Fibroblast of lung (primary cell): ENCODE measurements around the gene USP24. TPM values are rescaled to one million over a fixed set of nuclear protein-coding genes. Genes with fewer than 3 reads are reported as not detected.

Experiments used
- DNase-seq, 2 donors: peaks; one replicate each; pipeline versions ENCODE4 v3.0.0 to v3.0.0-alpha.2; 2010; ENCODE audit warnings: low read depth in 2 of 2
- H2AFZ ChIP-seq: 2 replicates; pipeline ENCODE4 v1.5.1; 2012; ENCODE audit warnings: low read length, control low read depth, inconsistent platforms
- H3K27ac ChIP-seq: 2 replicates; pipeline ENCODE4 v1.5.1; 2011; ENCODE audit warnings: low read length, control low read depth; ENCODE audit not compliant: insufficient read depth
- H3K27me3 ChIP-seq: 2 replicates; pipeline ENCODE4 v1.5.1; 2011; ENCODE audit warnings: mild to moderate bottlenecking, low read length; ENCODE audit not compliant: control insufficient read depth, insufficient read depth
- H3K36me3 ChIP-seq: 2 replicates; pipeline ENCODE4 v1.5.1; 2011; ENCODE audit warnings: low read length; ENCODE audit not compliant: control insufficient read depth, insufficient read depth
- H3K4me1 ChIP-seq: 2 replicates; pipeline ENCODE4 v1.5.1; 2011; ENCODE audit warnings: low read length; ENCODE audit not compliant: control insufficient read depth, insufficient read depth; ENCODE audit errors: extremely low read depth
- H3K4me2 ChIP-seq: 2 replicates; pipeline ENCODE4 v1.5.1; 2011; ENCODE audit warnings: low read length, control low read depth; ENCODE audit not compliant: insufficient read depth; ENCODE audit errors: extremely low read depth
- H3K4me3 ChIP-seq, 4 experiments: fragments of 200-600 bp in 1 of 4; sonication (generic) in 1 of 4; replicated peaks in 1 of 4; 2 replicates each; pipeline ENCODE4 v1.5.1; 2011 to 2016; ENCODE audit warnings: low read length in 4 of 4, low read depth in 3 of 4, mild to moderate bottlenecking in 3 of 4, control low read depth in 2 of 4, inconsistent platforms in 1 of 4, mixed read lengths in 1 of 4; ENCODE audit not compliant: insufficient read depth in 1 of 4; ENCODE audit errors: control extremely low read depth in 1 of 4
- H3K79me2 ChIP-seq: 2 replicates; pipeline ENCODE4 v1.5.1; 2012; ENCODE audit warnings: mild to moderate bottlenecking, low read length, inconsistent platforms; ENCODE audit not compliant: control insufficient read depth, insufficient read depth
- H3K9ac ChIP-seq: 2 replicates; pipeline ENCODE4 v1.5.1; 2011; ENCODE audit warnings: mild to moderate bottlenecking, low read length, control low read depth; ENCODE audit not compliant: insufficient read depth
- H3K9me3 ChIP-seq: 2 replicates; pipeline ENCODE4 v1.5.1; 2012; ENCODE audit warnings: low read depth, low read length; ENCODE audit not compliant: control insufficient read depth, insufficient read depth
- H4K20me1 ChIP-seq: 2 replicates; pipeline ENCODE4 v1.5.1; 2011; ENCODE audit warnings: low read length; ENCODE audit not compliant: control insufficient read depth, insufficient read depth; ENCODE audit errors: extremely low read depth
- CTCF ChIP-seq, 2 donors: IDR thresholded peaks in 1 of 2; conservative IDR thresholded peaks in 1 of 2; 1 replicate in 1 of 2; 2 replicates in 1 of 2; pipeline ENCODE4 v1.5.1; 2011 to 2012; ENCODE audit warnings: low read length in 2 of 2, control low read depth in 1 of 2, inconsistent platforms in 1 of 2, low read depth in 1 of 2, mild to moderate bottlenecking in 1 of 2
- EZH2 ChIP-seq: IDR thresholded peaks from 2 replicates; pipeline ENCODE4 v1.5.1; 2012; ENCODE audit warnings: low read length, control low read depth, mild to moderate bottlenecking; ENCODE audit errors: missing control alignments
- polyA plus RNA-seq, 2 donors: library from polyadenylated mRNA; depleted of rRNA in 1 of 2; stranded (reverse) in 1 of 2; unstranded in 1 of 2; fragments of >200 nt; gene quantifications; 2 replicates each; pipeline ENCODE4 v1.2.1, GENCODE V29; 2011 to 2012; ENCODE audit warnings: missing spikeins in 1 of 2
- total RNA-seq: library from RNA; depleted of rRNA; stranded (reverse); fragments of >200 nt; gene quantifications from 2 replicates; pipeline ENCODE4 v1.2.1, GENCODE V29; 2014

Gene USP24
- total and polyA plus RNA-seq, 2 donors (not counting 1 experiment from before 2014, with no cell fraction given): 16.4 to 63.9 TPM

GRCh38 chr1:55225228-55225627 is 10.1 kb upstream of the USP24 start:
- no peak for TF ChIP-seq EZH2
- no peak for TF ChIP-seq CTCF (conservative IDR thresholded peaks at IDR 0.05 in 1 of 2, IDR thresholded peaks at IDR 0.05 in 1 of 2; ENCODE audit: low read depth in 1 of 2, low read length in 2 of 2)
- no peaks in the 10 kb centered on the region for H4K20me1 ChIP-seq
- DNase-seq: no peak
- no peak overlapping the region for H3K9ac ChIP-seq
- H2AFZ ChIP-seq: no peak overlapping the region
- H3K4me1 ChIP-seq: no peaks in the 10 kb centered on the region
- H3K79me2 ChIP-seq: no peaks in the 10 kb centered on the region
- H3K4me2 ChIP-seq: no peak overlapping the region
- no peaks in the 10 kb centered on the region for H3K9me3 ChIP-seq
- no peaks in the 10 kb centered on the region for H3K36me3 ChIP-seq
- no peak overlapping the region for H3K27ac ChIP-seq
- H3K27me3 ChIP-seq: no peaks in the 10 kb centered on the region
- no peak overlapping the region for H3K4me3 ChIP-seq

GRCh38 chr1:55224729-55225128 is 9.6 kb upstream of the USP24 start:
- H3K9ac ChIP-seq: no peak overlapping the region
- H3K27me3 ChIP-seq: no peaks in the 10 kb centered on the region
- H3K4me2 ChIP-seq: no peak overlapping the region
- no peaks in the 10 kb centered on the region for H3K4me1 ChIP-seq
- no peak overlapping the region for H3K4me3 ChIP-seq
- no peaks in the 10 kb centered on the region for H3K79me2 ChIP-seq
- H3K27ac ChIP-seq: no peak overlapping the region
- no peak overlapping the region for H2AFZ ChIP-seq
- no peak for DNase-seq
- no peaks in the 10 kb centered on the region for H4K20me1 ChIP-seq
- no peaks in the 10 kb centered on the region for H3K9me3 ChIP-seq
- TF ChIP-seq EZH2: no peak
- TF ChIP-seq CTCF (conservative IDR thresholded peaks at IDR 0.05 in 1 of 2, IDR thresholded peaks at IDR 0.05 in 1 of 2; ENCODE audit: low read depth in 1 of 2, low read length in 2 of 2): no peak
- H3K36me3 ChIP-seq: no peaks in the 10 kb centered on the region

- TF ChIP-seq EZH2: no peak
- no peak for TF ChIP-seq CTCF (conservative IDR thresholded peaks at IDR 0.05 in 1 of 2, IDR thresholded peaks at IDR 0.05 in 1 of 2; ENCODE audit: low read depth in 1 of 2, low read length in 2 of 2)
- Histone ChIP-seq H3K9me3 (no peaks in the 10 kb centered on the region), H3K27ac (no peak overlapping the region), H3K79me2 (no peaks in the 10 kb centered on the region), H3K4me3 (no peak overlapping the region), H3K27me3 (no peaks in the 10 kb centered on the region), H3K4me1 (peaks cover 3% of the 10 kb centered on the region), H3K9ac (no peak overlapping the region), H2AFZ (no peak overlapping the region), H4K20me1 (no peaks in the 10 kb centered on the region), H3K4me2 (no peak overlapping the region), H3K36me3 (no peaks in the 10 kb centered on the region)
- DNase-seq: no peak
Measured at GRCh38 chr1:55222152-55222551, 7.0 kb upstream of the USP24 start.
